Measurements from ENCODE around the gene NTN1. TPM values are rescaled to one million over a fixed set of nuclear protein-coding genes. Genes with fewer than 3 reads are reported as not detected.

Gene NTN1
- total RNA-seq, 1 experiment from 2014 or later: 1.2 TPM

- H3K4me1 ChIP-seq (ENCODE audit: insufficient read depth, low read length): peaks cover 11% of the 10 kb centered on the region; the same call in 1 of the 2 replicates
- H2BK12ac ChIP-seq (ENCODE audit: insufficient read length, low read depth, low read length): no peak overlapping the region
- peaks cover 18 to 20% of the 10 kb centered on the region in 2 experiments for H3K9me3 Mint-ChIP-seq
- H3K4ac ChIP-seq (ENCODE audit: low read depth, low read length): no peak overlapping the region
- H3K79me2 ChIP-seq (ENCODE audit: insufficient read depth, low read length): no peaks in the 10 kb centered on the region
- WGBS (ENCODE audit: extremely low coverage, insufficient read length, low lambda C conversion rate): no CpG with 5 or more reads among the region's 6 CpGs
- no peak overlapping the region for H3K4me2 ChIP-seq (ENCODE audit: insufficient read depth, insufficient read length, low read length)
- no peaks in the 10 kb centered on the region for H3K79me1 ChIP-seq (ENCODE audit: insufficient read depth, low read depth, low read length, poor library complexity, severe bottlenecking)
- no peak overlapping the region for H3K18ac ChIP-seq (ENCODE audit: insufficient read length, low read depth, low read length)
- no peak overlapping the region for H2BK5ac ChIP-seq (ENCODE audit: insufficient read length, low read length)
- H4K91ac ChIP-seq (ENCODE audit: insufficient read length, low read depth, low read length): no peak overlapping the region
- peaks cover 14% of the 10 kb centered on the region; the same call in 1 of the 2 replicates for H3K27me3 ChIP-seq (ENCODE audit: insufficient read depth, low read length)
- H3K14ac ChIP-seq (ENCODE audit: insufficient read depth, low read length): no peak overlapping the region
- H3K56ac ChIP-seq (ENCODE audit: insufficient read length, low read depth, low read length): no peak overlapping the region
- TF ChIP-seq CTCF (conservative IDR thresholded peaks at IDR 0.05): no peak
- no peak overlapping the region for H3K27ac Mint-ChIP-seq
- H4K5ac ChIP-seq (ENCODE audit: insufficient read length, low read depth, low read length): no peak overlapping the region
- no peak overlapping the region for H2AFZ ChIP-seq (ENCODE audit: low read length)
- no peak overlapping the region for H3K23ac ChIP-seq (ENCODE audit: insufficient read length, low read depth, low read length)
- no peaks in the 10 kb centered on the region for H3K9me3 ChIP-seq (ENCODE audit: control insufficient read depth, low read depth, low read length)
- no peak overlapping the region for H2AK5ac ChIP-seq (ENCODE audit: insufficient read length, low read length)
- no peak overlapping the region for H4K8ac ChIP-seq (replicated peaks; ENCODE audit: insufficient read length, low read depth, low read length)
- no peaks in the 10 kb centered on the region for H3K23me2 ChIP-seq (ENCODE audit: insufficient read length, low read depth, low read length, poor library complexity, severe bottlenecking)
- no peak overlapping the region for H3T11ph ChIP-seq (ENCODE audit: low read length)
- no peak overlapping the region for H3K4me3 Mint-ChIP-seq
- peaks cover 54 to 56% of the 10 kb centered on the region in 2 experiments for H3K4me1 Mint-ChIP-seq
- no peak overlapping the region for H3K9ac ChIP-seq (ENCODE audit: extremely low read depth, insufficient read length, low read length)
- no peak overlapping the region for H2BK20ac ChIP-seq (ENCODE audit: low read depth, low read length, poor library complexity, severe bottlenecking)
- no peak for DNase-seq
- peaks cover 72% of the 10 kb centered on the region for H3K27me3 Mint-ChIP-seq (ENCODE audit: low read depth)
- H4K20me1 ChIP-seq (ENCODE audit: control insufficient read depth, insufficient read depth, insufficient read length): no peaks in the 10 kb centered on the region
- H2BK15ac ChIP-seq (ENCODE audit: low read depth, low read length): no peak overlapping the region
- H2BK120ac ChIP-seq (ENCODE audit: low read depth, low read length, poor library complexity, severe bottlenecking): no peak overlapping the region
- H3K27ac ChIP-seq (ENCODE audit: insufficient read length, low read depth, low read length): no peak overlapping the region
- H3K36me3 Mint-ChIP-seq (ENCODE audit: insufficient read depth in 1 of 3, low read depth in 3 of 3): peaks cover 8 to 22% (median 8%) of the 10 kb centered on the region in 3 experiments; a peak in 6 of 7 replicates
Measured at GRCh38 chr17:9052921-9053320, 31.6 kb downstream of the NTN1 start.
